G401 (cell line): ENCODE data around the gene OR4C15. TPM values are rescaled to one million over a fixed set of nuclear protein-coding genes. Genes with fewer than 3 reads are reported as not detected.

Source experiments
- DNase-seq: peaks from one replicate; pipeline ENCODE4 v3.0.0-alpha.2; 2015; ENCODE audit warnings: low spot score
- in situ Hi-C: cut with HindIII; loops from 2 replicates; pipeline ENCODE4 v1.10.0; 2016; ENCODE audit warnings: low sequenced_read_pairs, mixed read lengths
- total RNA-seq: library from RNA; depleted of rRNA; stranded (reverse); fragments of >200 nt; shearing (Covaris generic); gene quantifications from 2 replicates; pipeline ENCODE4 v1.2.3, GENCODE V29; 2014; rRNA removed

Gene OR4C15
- total RNA-seq, result not detected in 2 replicates

GRCh38 chr11:55554169-55554568 is at the start of gene OR4C15:
OR4C15 (plus strand) TSS chr11:55554469; CDS start chr11:55554469, 0 bp downstream.
- no peak for DNase-seq
- in situ Hi-C loops, result no loop called here

GRCh38 chr11:55571828-55572227 is 17.6 kb downstream of the OR4C15 start, which contains the start of gene OR4C16:
OR4C16 (plus strand) TSS chr11:55572128; CDS start chr11:55572128, 0 bp downstream.
- in situ Hi-C loops, result no loop called here
- DNase-seq, result no peak

GRCh38 chr11:55572548-55572947 is 18.3 kb downstream of the OR4C15 start:
- DNase-seq, result no peak
- in situ Hi-C loops, result no loop called here

Other genes starting within 250 kb of the OR4C15 start
- not detected in 2 replicates for gene OR4A16, start 211.3 kb upstream of the OR4C15 start, total RNA-seq
- gene OR4A15, start 186.5 kb upstream of the OR4C15 start, total RNA-seq, result not detected in 2 replicates
- gene OR4C16, start 17.7 kb downstream of the OR4C15 start, total RNA-seq, result not detected in 2 replicates
- not detected in 2 replicates for gene OR4C11, start 53.2 kb downstream of the OR4C15 start, total RNA-seq
- not detected in 2 replicates for gene OR4P4, start 80.6 kb downstream of the OR4C15 start, total RNA-seq
- not detected in 2 replicates for gene OR4S2, start 93.9 kb downstream of the OR4C15 start, total RNA-seq
- gene OR4C6, start 107.7 kb downstream of the OR4C15 start, total RNA-seq, result not detected in 2 replicates
- gene OR5D13, start 219.0 kb downstream of the OR4C15 start, total RNA-seq, result not detected in 2 replicates
- not detected in 2 replicates for gene OR5D14, start 241.1 kb downstream of the OR4C15 start, total RNA-seq